A549 (cell line): ENCODE results near the gene AFF3.

Experiments used
- CEBPB ChIP-seq, 2 experiments: fragments of >200 bp in 1 of 2; sonication (Bioruptor Twin) in 1 of 2; formaldehyde crosslinking in 1 of 2; IDR thresholded peaks; 2 replicates each; pipeline ENCODE4 v1.6.1; 2012 to 2016
- EP300 ChIP-seq, 2 experiments: fragments of >200 bp; sonication (Bioruptor Twin); formaldehyde crosslinking; IDR thresholded peaks; 2 replicates in 1 of 2; 3 replicates in 1 of 2; pipeline ENCODE4 v1.6.1; 2016 to 2017
- MAFK ChIP-seq: fragments of 450-650 bp; IDR thresholded peaks from 2 replicates; pipeline ENCODE4 v1.6.1; 2014; ENCODE audit not compliant: partially characterized antibody
- MYC ChIP-seq: IDR thresholded peaks from 2 replicates; pipeline ENCODE4 v1.6.1; 2012; ENCODE audit warnings: mild to moderate bottlenecking, inconsistent platforms, low read length, improper control_type of control experiment, borderline replicate concordance
- RARB ChIP-seq: fragments of 250-450 bp; sonication (Bioruptor Pico); IDR thresholded peaks from 2 replicates; pipeline ENCODE4 v1.8.0; 2021; ENCODE audit warnings: mild to moderate bottlenecking, moderate library complexity
- RFX5 ChIP-seq: fragments of 450-650 bp; IDR thresholded peaks from 2 replicates; pipeline ENCODE4 v1.7.1; 2014; ENCODE audit warnings: antibody characterized with exemption, mild to moderate bottlenecking, moderate library complexity
- TF ChIP-seq, protein P1 (sequence below): IDR thresholded peaks from 2 replicates; pipeline ENCODE4 v1.6.1; 2012
- TF ChIP-seq, protein P2 (sequence below): fragments of >200 bp; sonication (Bioruptor Twin); formaldehyde crosslinking; IDR thresholded peaks from 3 replicates; pipeline ENCODE4 v1.5.1; 2016
- TF ChIP-seq, protein P3 (sequence below): fragments of 200-600 bp; sonication (generic); IDR thresholded peaks from 2 replicates; pipeline ENCODE4 v1.6.1; 2016; ENCODE audit warnings: antibody characterized with exemption, mild to moderate bottlenecking, moderate library complexity

DNA sequence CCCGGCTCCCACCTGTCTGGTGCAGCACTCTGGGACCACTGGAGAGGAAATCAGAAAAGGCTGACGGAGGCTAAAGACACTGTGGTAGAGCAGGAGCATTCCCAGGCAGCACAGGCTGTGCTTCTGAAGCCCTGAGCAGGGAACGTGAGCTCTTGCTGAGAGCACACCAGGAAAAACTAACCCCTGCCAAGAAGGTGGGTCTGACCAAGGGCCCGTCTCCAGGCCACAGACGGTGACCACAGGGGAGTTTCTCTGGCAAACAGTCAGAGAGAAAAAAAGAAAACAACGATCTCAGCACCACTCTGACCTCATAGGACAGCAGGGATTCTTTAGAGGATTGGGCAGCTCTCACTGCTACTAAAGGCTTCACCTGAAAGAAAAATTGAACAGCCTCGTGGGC lies 201.4 kb downstream of the AFF3 start:
- TF ChIP-seq, protein P1, sequence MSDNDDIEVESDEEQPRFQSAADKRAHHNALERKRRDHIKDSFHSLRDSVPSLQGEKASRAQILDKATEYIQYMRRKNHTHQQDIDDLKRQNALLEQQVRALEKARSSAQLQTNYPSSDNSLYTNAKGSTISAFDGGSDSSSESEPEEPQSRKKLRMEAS = no peak
- TF ChIP-seq CEBPB (IDR thresholded peaks at IDR 0.05) (no peak), MYC (no peak), EP300 (IDR thresholded peaks at IDR 0.05) (no peak), RARB (CRISPR knock-in tag) (no peak), MAFK (no peak), RFX5 (no peak)
- TF ChIP-seq, protein P2, sequence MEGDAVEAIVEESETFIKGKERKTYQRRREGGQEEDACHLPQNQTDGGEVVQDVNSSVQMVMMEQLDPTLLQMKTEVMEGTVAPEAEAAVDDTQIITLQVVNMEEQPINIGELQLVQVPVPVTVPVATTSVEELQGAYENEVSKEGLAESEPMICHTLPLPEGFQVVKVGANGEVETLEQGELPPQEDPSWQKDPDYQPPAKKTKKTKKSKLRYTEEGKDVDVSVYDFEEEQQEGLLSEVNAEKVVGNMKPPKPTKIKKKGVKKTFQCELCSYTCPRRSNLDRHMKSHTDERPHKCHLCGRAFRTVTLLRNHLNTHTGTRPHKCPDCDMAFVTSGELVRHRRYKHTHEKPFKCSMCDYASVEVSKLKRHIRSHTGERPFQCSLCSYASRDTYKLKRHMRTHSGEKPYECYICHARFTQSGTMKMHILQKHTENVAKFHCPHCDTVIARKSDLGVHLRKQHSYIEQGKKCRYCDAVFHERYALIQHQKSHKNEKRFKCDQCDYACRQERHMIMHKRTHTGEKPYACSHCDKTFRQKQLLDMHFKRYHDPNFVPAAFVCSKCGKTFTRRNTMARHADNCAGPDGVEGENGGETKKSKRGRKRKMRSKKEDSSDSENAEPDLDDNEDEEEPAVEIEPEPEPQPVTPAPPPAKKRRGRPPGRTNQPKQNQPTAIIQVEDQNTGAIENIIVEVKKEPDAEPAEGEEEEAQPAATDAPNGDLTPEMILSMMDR = no peak
- TF ChIP-seq, protein P3, sequence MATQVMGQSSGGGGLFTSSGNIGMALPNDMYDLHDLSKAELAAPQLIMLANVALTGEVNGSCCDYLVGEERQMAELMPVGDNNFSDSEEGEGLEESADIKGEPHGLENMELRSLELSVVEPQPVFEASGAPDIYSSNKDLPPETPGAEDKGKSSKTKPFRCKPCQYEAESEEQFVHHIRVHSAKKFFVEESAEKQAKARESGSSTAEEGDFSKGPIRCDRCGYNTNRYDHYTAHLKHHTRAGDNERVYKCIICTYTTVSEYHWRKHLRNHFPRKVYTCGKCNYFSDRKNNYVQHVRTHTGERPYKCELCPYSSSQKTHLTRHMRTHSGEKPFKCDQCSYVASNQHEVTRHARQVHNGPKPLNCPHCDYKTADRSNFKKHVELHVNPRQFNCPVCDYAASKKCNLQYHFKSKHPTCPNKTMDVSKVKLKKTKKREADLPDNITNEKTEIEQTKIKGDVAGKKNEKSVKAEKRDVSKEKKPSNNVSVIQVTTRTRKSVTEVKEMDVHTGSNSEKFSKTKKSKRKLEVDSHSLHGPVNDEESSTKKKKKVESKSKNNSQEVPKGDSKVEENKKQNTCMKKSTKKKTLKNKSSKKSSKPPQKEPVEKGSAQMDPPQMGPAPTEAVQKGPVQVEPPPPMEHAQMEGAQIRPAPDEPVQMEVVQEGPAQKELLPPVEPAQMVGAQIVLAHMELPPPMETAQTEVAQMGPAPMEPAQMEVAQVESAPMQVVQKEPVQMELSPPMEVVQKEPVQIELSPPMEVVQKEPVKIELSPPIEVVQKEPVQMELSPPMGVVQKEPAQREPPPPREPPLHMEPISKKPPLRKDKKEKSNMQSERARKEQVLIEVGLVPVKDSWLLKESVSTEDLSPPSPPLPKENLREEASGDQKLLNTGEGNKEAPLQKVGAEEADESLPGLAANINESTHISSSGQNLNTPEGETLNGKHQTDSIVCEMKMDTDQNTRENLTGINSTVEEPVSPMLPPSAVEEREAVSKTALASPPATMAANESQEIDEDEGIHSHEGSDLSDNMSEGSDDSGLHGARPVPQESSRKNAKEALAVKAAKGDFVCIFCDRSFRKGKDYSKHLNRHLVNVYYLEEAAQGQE = no peak
